SK-N-SH treated with all-trans-retinoic acid at 6 μM for 48 hours (cell line): ENCODE data around the gene PCA3.

Experiments
- ARNTL ChIP-seq: fragments of 450-650 bp; formaldehyde crosslinking; IDR thresholded peaks from 2 replicates; pipeline ENCODE4 v1.5.0; 2020; ENCODE audit warnings: low read depth, mild to moderate bottlenecking, moderate library complexity, borderline replicate concordance
- CSDC2 ChIP-seq: fragments of 250-450 bp; sonication (Bioruptor Pico); IDR thresholded peaks from 2 replicates; pipeline ENCODE4 v1.5.0; 2020; ENCODE audit warnings: mild to moderate bottlenecking, moderate library complexity
- CSRNP3 ChIP-seq: fragments of 250-450 bp; sonication (Bioruptor Pico); IDR thresholded peaks from 2 replicates; pipeline ENCODE4 v1.5.1; 2021; ENCODE audit warnings: mild to moderate bottlenecking, moderate library complexity
- PATZ1 ChIP-seq: fragments of 250-450 bp; sonication (Bioruptor Pico); IDR thresholded peaks from 2 replicates; pipeline ENCODE4 v1.8.0; 2020; ENCODE audit warnings: mild to moderate bottlenecking, moderate library complexity, borderline replicate concordance
- ZFP30 ChIP-seq: fragments of 450-650 bp; formaldehyde crosslinking; IDR thresholded peaks from 2 replicates; pipeline ENCODE4 v1.5.0; 2022; ENCODE audit warnings: mild to moderate bottlenecking, moderate library complexity
- ZNF565 ChIP-seq: fragments of 450-650 bp; formaldehyde crosslinking; conservative IDR thresholded peaks from 2 replicates; pipeline ENCODE4 v1.5.0; 2020; ENCODE audit warnings: low read depth, mild to moderate bottlenecking, moderate library complexity
- ZNF8 ChIP-seq: fragments of 450-650 bp; formaldehyde crosslinking; IDR thresholded peaks from 2 replicates; pipeline ENCODE4 v1.5.0; 2020; ENCODE audit warnings: mild to moderate bottlenecking, moderate library complexity

- TF ChIP-seq CSRNP3 (no peak), ZNF565 (CRISPR knock-in tag) (no peak), ARNTL (CRISPR knock-in tag) (no peak), ZNF8 (CRISPR knock-in tag) (no peak), CSDC2 (CRISPR knock-in tag) (no peak), ZFP30 (CRISPR knock-in tag) (no peak), PATZ1 (CRISPR knock-in tag) (no peak)
Observed at GRCh38 chr9:76717176-76717575, 47.1 kb upstream of the PCA3 start.
